GM19351 (cell line): ENCODE results near the gene ATXN7L1.
"Not testable (repeated sequence)": the region's sequence is repeated elsewhere in the genome, so short reads cannot be mapped to it uniquely, and the experiment has no call there.

ENCODE experiments used
- ATAC-seq: cut with Tn5 transposase; IDR thresholded peaks from one replicate; pipeline ENCODE4 v1.9.1; 2021; ENCODE audit warnings: mild to moderate bottlenecking, moderate library complexity; ENCODE audit not compliant: unreplicated experiment

ATXN7L1 gene

DNA sequence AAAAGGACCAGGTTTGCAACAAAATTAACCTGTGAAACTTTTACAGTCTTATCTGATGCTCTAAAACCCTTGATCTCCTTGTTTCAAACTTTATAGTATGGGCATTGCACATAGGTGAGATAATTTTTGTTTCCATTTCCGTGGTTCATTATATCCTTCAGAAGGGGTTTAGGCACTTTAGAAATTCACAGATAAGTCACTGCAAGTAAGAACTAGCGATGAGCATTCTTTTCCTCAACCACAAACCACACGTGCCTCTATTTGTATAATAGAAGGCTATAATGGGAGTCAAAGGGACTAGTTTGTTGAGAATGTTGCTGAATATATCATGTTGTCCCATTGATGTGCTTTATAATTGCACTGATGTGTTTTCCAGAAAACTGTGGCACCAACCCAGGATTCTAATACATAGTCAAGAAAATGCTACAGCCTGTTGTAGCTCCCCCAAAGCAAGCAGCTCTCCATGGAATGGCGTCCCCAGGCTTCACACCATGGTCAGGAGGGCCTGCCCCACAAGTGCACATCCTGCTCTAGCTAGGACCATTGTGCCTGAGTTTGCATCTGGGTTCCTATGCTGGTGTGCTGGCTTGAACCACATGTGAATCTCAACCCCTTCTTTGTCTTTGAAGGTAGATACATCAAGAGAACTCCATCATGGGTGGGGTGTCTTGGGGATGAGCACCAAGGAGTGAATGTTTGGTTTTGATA, 14.0 kb upstream of the ATXN7L1 start:
- ATAC-seq: no peak

DNA sequence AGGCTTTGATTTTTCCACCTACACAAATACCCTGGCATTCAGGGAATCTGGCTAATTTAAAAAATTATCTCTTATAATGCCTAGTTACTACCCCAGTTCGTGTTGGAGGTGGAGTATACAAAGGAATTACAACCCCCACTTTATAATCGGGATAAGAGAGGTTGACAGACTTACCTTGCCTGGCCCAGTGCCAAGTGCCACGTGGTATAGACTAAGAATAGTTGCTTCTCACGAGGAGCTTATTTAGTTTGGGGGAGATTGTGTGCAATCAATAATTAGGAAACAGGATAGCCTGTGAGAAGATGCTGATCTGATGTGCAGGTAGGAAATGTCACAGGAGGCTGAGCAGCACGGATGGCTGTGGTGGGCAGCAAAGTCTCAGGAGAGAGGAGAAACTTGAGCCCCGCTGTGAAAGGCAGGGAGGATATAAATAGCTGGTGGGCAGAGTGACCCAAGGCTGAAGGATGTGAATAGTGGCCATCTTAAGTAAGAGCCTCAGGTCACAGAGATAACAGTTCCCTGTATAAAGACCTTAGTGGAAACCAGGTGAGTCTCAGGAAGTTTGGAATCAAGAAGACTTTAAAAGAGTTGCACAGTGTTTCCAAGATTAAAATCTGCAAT, 11.3 kb upstream of the ATXN7L1 start:
- no peak for ATAC-seq

DNA sequence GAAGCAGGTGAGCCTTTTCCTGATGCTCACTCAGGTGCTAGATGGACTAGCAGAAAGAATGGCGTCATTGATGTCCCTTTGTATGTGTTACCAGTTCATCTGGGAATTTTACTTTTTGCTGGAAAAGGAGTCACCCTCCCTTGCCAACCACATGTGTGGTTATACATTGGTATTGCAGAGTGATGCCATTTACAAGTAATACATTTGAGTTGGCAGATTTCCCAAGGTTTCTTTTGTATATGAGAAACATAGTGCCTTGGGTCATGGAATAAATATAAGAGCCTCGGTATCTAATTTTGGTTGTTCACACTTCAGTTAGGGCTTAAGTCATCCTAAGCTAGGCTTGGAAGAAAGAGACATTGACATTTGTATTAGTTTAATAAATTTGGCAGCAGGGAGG, 10.4 kb upstream of the ATXN7L1 start:
- no peak for ATAC-seq

DNA sequence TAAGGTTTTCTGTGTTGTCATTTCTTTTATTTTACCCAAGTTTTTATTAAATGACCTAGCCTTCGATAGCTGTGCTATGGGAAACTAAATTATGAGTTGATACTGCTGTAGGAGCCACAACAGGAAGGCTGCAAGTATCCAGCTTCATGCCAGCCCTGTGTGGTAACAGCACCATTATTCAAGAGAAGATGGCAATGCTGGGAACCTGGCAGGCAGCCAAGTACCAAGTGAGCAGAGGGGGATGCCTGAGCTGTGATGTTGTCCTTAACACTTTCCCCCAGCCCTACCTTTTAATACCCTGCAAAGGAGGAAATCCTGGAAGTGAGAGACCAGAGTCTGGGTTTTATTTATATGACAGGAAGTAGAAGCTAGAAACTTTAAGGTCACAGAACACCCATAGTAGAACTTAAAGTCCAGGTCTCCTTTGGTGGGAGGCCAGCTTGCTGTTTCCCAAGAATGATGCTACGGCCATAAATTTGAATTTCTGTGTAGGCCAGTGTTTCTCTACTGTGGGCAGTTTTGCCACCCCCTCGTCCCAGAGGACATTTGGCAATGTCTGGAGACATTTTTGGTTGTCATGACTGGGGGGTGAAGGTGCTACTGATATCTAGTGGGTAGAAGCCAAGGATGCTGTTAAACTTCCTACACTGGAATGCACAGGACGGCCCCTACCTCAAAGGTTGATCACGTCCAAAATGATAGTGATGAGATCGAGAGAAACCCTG, 9.2 kb upstream of the ATXN7L1 start:
- ATAC-seq: no peak

DNA sequence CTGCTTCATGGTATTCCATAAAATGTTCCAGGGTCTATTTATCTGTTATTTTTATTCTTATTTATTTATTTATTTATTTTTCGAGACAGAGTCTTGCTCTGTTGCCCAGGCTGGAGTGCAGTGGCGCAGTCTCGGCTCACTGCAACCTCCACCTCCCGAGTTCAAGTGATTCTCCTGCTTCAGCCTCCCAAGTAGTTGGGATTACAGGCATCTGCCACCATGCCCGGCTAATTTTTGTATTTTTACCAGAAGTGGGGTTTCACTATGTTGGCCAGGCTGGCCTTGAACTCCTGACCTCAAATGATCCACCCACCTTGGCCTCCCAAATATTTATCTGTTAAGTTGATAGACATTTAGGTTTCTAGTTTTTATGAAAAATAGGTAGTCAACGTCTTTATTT, 6.8 kb upstream of the ATXN7L1 start:
- ATAC-seq: not testable (repeated sequence)

DNA sequence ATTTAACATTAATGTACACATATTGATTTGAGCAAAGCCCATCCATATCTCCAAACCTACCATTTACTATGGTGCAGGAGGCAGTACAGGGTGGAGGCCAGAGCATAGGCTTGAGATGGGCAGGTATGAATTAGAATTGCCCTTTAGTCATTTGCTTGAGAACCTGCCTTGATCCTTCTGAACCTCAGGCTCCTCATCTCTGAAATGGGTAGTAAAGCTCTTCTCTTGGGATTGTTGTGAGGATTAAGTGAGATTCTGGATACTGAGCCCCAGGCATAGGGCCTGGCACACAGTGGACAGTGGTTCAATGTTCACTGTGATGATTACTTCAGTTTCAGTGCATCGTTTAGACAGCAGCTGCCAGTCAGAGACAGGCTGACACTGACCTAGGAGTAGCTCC, 5.0 kb upstream of the ATXN7L1 start:
- ATAC-seq: no peak

DNA sequence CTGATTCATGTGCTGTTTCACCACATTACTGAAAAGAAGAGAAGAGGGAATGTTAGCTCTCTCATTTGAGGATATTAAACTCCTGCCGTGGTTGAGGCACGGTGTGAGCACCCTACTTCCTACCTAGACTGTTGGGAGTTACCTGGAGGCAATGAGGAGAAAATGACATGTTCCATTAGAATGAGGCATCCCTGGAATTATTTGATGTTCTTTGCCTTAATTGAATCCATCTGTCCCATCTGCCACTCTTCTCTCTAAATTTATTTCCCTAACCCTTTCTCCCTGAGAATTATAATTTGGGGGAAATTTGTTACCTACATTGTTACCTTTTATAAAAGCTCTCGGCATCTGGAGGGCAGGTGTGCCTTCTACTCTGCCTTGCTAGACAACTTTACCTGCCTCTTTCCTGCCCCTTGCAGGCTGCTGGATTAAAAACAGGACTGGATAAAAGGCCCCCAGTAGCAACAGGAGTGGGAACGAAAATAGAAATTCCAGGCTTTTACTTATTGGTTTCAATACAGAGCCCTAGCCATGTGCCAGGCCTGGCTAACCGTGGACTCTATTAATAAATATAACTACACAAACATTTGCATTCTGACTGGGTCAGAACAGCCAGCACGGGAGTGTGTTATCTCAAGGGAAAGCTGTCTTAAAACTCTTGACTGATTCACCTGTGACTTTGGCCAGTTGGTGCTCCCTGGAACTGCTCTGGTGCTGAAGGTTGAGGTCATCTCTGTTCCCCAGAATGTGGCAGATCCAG, 4.4 kb upstream of the ATXN7L1 start:
- no peak for ATAC-seq

DNA sequence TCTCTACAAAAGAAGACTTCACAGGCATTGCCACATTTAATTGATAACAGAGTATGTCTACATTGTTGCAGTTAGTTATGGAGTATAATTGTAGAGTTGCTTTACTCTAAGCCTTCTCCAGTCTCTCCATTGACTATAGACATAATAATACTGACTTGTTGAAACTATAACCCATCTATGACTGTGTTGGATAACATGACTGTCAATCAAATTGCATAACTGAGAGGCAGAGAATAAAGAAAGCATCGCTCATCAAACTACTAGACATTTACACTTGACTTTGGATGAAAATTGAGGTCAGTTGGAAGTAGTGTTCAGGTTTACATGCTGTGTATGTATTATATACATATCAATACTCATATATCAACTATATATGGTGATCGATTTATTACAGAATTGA, 3.4 kb upstream of the ATXN7L1 start:
- ATAC-seq: no peak

DNA sequence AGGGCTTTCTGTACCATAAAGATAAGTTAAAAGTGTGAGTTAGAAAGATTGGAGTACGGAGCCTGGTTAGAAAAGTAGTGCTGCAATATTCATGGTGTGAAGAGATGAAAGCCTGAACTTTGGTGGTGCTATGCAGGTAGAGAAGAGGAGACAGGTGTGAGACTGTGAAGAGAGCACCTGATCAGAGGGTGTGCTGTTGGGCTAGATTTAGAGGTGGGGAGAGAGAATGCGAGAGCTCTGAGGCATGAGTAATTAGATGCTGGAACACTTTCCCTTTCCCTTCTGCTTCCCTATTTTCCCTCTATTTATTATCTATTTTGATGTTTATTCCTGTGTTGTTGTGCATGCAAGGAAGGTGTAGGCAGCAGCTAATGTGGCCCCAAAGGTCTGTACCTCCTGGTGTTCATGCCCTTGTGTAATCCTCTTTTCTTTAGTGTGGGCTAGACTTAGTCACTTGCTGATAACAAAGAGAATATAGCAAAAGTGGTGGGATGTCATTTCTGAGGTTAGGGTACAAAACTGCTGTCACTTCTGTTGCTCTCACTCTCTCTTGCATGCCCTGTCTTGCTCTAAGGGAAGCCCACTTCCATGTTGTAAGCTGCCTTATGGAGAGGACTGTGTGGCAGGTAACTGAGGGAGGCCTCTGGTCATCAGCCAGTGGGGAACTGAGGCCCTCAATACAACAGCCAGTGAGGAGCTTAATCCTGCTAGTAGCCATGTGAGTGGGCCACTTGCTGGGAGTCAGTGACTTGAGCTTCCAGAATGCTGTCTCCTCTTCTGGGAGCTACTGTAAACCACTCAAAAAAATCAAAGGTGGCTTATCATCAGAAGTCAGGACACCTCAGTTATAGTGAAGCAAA, 2.6 kb upstream of the ATXN7L1 start:
- ATAC-seq: no peak

DNA sequence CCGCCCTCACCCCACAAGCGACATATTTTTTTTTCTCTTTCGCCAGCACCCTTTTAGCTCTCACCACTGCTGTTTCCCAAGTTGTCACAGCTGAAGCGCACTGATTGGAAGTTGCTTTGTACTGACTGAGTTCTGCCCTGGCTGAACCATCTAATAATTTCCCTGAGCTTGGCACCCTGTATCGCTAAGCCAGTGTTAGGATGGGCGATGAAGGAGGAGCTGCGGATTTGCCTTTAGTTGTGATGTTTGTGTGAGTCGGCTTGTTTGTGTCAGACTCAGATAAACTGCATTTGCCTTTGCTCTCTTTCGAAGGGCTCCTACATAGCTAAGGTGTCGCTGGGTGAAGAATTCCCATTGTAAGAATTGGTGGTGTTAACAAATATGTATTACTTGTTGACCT, 1.3 kb upstream of the ATXN7L1 start:
- no peak for ATAC-seq

DNA sequence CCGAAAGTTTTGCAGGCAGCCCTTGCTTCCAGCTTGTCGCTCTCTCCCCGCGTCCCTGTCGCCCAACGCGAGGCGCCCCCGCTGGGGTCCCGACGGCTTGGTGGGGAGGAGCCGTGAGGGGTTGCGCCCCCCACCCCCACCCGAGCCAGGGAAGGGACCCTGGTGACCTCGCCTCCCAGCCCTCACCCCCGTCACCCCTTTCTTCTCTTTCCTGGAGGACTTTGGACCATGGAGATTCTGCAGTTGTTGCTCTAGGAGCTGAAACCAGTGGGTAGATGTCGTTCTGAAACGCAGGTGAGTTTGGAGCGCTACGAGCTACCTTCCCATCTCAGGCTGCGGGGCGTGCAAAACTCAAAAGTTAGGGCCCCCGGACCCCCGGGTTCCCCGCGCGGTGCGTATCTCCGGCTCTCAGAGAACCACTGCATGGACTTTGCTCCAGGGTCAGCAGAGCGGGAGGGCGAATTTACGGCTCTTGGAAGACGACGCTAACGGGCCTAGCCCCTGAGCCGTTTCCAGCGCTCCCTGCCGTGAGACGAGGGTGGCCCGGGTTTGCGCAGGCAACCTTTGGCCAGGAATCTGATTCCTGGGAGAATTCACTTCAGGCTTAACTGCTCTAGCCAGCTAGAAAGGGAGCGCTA, 684 bp upstream of the ATXN7L1 start:
- no peak for ATAC-seq

DNA sequence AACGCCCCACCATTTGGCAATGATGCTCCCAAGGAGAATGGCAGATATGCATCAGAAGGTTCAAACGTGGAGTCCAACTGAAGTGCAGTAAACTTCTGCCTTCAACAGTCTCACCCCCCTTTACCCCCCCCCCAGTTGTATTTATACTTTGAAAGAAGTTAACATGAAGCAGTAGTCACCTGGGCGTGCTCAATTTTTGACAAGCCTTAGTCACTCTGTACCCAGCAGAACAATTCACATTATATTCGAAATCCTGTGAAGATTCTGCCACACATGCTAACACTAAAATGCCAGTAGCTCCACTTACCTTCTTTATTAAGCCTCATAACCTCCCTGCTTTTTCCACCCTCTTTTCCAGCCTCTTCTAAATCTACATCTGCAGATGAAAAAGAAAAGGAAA, 894 bp downstream of the ATXN7L1 start:
- no peak for ATAC-seq

DNA sequence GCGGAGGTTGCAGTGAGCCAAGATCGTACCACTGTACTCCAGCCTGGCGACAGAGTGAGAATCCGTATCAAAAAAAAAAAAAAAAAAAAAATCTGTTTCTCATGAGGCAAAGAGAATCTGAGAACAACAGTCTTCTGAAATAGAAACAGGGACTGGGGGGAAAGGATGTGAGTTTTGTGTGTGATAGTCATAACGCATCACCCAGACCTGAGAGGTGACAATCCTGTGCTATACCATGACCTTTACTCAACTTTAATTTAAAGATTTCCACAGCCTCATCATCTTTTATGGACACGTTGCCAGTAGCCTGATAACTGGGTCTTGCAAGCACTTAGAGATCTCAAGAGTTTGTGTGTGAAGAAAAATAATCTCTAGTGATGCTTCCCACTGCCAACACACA, 2.3 kb downstream of the ATXN7L1 start:
- ATAC-seq: no peak

DNA sequence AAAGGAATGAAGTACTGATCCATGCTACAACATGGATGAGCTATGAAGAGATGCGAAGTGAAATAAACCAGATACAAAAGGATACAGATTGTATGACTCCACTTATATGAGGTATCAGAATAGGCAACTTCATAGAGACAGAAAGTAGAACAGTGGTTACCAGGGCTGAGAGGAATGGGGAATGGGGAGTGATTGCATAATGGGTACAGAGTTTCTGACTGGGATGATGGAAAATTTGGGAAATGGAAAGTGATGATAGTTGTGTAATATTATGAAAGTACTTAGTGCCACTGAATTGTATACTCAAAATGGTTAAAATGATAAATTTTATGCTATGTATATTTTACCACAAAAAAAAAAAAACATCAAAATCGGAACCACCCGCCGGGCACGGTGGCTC, 3.9 kb downstream of the ATXN7L1 start:
- no peak for ATAC-seq

DNA sequence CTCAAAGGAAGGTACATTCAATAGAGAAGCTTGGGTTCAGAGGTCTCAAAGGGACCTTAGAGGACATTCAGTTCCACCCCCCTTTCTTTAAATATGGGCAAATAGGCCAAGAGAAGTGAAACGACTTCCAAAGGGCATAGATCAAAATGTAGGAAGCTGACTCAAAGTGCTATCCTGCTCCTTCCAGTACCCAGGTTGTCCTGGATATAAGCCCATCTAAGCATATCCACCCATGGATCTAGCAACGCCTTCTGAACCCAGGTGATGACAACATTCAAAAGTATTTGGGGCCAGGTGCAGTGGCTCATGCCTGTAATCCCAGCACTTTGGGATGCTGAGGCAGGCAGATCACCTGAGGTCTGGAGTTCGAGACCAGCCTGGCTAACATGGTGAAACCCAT, 5.3 kb downstream of the ATXN7L1 start:
- no peak for ATAC-seq

DNA sequence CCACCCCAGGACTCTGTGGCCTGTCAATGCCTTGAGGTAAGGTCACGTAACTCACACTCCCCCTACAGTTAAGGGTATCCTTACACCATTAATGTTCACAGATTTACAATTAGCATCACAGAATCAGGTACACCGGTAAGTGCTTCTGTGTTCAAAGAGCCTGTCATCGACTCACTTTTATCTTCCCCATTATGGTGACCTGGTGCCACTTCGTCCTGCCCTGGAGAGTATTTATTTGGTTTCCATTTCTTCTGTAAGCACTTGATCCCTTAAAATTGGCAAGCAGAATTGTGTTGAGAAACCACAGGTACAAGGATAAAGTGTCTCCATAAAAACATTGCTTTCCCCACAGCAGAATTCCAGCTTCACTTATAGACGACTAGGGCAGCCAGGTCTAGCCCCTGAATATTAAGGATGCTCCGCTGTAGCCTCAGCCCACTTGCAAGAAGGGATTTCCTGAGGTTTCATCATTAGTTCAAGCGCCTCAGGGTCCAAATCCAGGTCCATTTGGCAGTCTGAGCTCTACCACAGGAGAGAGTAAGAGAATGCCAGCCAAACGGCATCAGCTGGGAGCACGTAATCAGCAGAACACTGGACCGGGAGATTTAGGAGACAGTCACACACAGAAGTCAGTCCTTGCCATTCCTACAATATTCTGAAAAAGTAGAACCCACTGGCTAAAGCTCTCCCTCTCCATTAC, 10.1 kb downstream of the ATXN7L1 start:
- no peak for ATAC-seq

DNA sequence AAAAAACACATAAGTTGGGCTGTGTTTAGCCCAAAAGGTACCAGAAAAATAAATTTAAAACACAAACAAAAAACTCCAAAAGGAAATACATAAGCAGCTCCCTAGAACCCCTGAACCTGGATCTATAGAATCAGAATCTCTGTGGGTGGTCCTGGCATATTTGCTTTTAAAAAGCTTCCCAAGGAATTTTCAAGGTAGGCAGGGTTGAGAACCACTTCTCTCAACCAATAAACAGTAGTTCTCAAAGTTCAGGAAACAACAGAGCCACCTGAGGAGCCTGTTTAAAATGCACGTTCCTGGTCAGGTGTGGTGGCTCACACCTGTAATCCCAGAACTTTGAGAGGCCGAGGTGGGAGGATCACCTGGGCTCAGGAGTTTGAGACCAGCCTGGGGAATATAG, 12.5 kb downstream of the ATXN7L1 start:
- no peak for ATAC-seq

DNA sequence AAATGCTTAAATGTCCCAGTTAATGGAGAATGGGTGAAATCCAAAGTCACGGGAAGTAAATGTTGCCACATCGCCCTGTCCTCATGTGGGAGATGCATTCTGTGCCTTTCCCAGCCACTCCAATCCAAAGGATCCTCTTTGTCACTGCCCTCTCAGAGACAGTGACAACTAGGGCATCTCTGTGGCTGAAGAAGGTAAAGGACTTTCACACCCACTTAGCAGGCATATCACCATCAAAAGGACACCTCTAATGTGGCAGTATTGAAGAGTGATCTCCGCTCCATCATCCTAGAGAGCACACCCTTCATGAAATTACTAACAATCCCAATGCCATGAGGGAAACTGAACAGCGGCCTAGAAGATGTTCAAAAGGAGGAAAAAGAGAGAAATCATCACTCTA, 13.6 kb downstream of the ATXN7L1 start:
- no peak for ATAC-seq

DNA sequence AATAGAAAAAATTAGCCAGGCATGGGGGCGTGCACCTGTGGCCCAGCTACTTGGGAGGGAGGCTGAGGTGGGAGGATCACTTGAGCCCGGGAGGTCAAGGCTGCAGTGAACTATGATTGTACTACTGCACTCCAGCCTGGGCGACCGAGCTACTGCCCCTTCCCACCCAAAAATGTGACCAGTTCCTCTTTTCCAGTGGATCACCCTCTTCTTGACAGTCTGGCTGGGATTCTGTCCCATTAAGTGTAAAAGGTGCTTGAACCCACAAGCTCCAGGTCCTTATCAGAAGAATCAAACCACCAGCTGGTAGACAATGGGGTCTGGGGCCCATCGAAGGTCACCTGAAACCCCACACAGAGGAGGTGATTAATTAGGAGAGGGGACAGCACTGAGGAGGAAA, 14.1 kb downstream of the ATXN7L1 start:
- ATAC-seq: no peak

DNA sequence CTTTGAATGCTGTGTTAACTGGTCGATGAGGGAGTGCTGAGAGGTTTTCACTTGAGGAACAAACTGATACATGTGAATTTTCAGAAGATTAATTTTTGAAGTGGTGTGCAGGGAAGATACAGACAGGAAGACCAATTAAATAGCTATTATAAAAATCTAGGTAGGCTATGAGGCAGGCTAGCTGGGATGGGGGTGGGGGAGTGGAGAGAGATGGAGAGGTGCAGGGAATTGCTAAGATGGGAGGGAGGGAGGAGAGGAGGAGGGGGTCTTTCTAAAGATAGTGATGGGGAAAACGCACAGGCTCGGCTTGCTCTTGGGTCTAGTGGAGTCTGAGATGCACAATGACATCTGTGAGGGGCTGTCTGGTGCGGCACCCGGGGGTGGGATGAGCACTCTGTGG, 15.2 kb downstream of the ATXN7L1 start:
- ATAC-seq: no peak
